Activated CD4-positive, alpha-beta T cell treated with anti-CD3 and anti-CD28 coated beads, Interleukin-2, amount 50 U/mL, for 48 hours (primary cell): ENCODE measurements around the gene GRAP2.
A peak's percentile ranks its signal among the peaks of the same experiment; 100 is the strongest.
"Not testable (repeated sequence)": the region's sequence is repeated elsewhere in the genome, so short reads cannot be mapped to it uniquely, and the experiment has no call there.

Source experiments
- DNase-seq, 2 experiments: peaks; one replicate each; pipeline ENCODE4 v3.0.0-alpha.2; 2020

The GRAP2 gene

DNA sequence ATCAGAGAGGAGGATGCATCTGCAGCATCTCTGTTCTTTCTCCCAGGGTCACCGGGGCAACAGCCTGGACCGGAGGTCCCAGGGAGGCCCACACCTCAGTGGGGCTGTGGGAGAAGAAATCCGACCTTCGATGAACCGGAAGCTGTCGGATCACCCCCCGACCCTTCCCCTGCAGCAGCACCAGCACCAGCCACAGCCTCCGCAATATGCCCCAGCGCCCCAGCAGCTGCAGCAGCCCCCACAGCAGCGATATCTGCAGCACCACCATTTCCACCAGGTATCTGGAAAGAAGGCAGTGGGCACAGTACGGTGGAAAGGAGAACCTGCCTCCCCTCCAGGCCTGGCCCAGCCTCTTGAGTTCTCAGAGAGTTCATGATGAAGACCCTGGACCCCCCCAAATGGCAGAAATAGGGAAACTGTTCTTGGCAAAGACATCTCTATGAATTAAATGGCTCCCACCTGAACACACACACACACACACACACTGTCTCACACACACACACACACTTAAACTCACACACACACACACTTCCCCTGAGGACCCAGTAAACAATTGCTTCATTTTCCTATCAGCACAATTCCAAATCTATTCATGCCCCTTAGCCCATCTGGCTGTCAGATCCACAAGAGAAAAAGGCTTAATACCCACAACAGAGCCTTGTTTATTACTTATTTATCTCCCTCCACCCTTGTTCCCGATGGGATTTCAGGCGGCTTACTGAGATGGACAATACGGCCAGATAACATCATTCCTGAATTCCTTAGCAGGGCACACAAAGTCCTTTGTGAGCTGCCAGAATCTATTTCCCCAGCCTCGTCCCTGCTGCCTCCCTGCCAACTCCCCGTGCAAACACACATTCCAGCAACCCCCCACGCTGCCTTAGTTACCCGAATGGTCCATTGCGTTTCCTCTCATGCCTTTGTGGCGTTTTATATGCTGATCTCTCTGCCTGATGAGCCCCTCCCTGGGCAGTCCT lies 67.4 kb downstream of the GRAP2 start:
- DNase-seq: no peak

DNA sequence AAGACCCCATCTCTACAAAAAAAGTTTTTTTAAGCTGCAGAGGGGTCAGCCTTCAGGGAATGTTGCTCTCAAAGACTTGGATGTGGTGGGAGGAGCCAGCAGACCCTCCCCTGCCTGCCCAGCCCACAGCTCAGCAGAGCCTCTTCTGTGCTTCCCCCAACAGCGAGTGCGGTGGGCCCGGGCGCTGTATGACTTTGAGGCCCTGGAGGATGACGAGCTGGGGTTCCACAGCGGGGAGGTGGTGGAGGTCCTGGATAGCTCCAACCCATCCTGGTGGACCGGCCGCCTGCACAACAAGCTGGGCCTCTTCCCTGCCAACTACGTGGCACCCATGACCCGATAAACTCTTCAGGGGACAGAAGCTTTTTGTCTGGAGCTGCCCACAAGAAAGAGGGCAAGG lies 69.9 kb downstream of the GRAP2 start:
- no peak for DNase-seq

DNA sequence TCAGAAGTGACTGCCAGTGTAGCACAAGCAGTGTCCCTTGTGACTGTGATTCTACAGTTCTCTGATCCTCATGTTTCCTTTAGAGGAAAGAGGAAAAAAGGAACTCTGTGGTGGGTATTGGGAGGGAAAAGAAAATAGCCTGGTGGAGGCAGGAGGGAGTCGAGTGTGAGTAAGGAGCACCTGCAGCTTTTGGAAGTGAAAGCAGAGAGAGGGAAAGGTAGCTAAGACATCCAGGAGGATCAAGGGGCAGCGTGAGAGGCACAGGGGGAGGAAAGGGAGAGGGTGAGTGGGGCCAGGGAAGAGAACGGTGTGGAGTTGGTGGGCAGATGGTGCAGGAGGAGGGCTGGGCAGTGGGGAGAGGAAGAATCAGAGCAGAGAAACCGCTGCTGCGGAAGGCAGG lies 71.8 kb downstream of the GRAP2 start:
- DNase-seq: no peak

DNA sequence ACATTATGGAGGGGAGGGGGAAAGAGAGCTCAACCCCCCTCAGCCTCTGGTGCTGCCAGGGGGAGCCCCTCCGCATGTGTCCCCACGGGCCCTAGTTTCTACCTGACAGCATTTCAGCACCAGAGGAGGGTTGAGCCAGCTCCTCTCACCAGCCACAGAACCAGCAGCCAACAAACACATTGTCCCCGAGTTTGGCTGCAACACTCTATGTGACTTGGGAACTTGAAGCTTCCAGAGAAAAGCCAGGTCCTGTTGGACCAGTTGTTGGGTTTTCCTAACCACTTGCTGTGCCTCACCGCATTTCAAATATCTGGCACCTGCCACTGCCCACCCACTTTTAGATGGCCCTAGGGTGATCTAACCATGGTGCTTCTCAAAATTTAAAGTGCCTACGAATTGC lies 72.8 kb downstream of the GRAP2 start:
- no peak for DNase-seq

DNA sequence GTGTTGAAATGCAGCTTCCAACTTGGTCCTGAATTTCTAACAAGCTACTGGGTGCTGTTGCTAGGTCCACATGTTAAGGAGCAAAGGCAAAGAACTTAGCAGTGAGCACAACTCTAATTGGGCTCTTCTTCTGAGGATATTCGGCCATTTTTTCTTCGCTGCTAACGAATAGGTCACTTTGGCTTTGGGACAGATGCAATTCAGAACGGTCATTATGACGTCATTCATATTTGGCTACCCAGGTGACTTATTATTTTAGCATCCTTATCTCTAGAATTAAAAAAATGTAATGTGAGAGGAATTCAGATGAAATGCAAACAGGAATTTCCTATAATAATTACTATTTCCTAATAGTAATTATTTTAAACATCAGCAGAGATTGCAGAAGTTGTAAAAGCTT lies 73.2 kb downstream of the GRAP2 start:
- no peak for DNase-seq

DNA sequence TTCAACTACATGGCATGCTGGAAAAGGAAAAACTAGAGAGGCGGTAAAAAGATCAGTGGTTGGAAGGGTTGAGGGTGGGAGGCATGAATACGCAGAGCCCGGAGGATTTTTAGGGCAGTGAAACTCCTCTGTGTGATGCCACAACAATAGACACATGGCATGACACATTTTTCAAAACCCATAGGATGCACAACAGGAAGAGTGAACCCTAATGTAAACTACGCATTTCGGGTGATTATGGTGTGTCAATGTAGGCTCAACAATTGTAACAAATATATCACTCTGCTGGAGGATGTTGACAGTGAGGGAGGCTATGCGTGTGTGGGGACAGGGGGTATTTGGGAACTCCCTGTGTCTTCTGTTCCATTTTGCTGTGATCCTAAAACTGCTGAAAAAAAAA lies 78.2 kb downstream of the GRAP2 start:
- DNase-seq: no peak

DNA sequence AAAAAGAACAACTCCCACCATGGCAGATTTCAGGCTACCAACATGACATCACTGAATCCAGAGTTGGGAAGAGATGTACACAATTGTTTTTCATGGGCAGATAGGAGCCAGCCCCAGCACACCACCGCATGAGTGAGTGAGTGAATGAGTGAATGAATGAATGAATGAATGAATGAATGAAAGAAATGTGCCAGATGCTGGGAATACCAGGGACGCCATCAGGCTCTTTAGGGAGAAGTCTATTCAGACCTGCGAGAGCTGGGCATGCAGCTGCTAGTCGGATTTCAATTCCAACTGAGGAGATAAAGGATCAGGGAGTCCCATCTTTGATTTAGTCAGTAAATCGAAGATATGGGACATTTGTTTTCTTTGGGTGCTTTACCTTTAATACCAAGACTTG lies 78.6 kb downstream of the GRAP2 start:
- no peak for DNase-seq

DNA sequence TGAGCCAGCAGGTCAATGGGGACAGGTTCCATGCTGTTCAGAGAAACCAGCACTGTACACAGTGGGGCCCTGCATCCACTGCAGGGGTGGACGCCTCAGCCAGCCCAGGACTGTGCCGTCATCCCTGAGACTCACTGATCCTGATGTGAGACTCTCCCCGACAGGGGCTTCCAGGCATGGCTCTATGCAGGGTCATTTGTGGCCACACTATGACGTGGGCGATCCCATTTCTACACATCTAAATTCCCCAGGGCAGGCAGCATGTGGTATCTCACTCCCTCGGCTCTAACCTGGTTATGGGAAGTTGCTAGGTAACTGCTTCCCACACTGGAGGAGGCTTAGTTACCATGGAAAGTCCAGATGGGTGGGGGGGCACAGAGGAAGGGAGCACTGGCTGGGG lies 79.7 kb downstream of the GRAP2 start:
- no peak for DNase-seq

DNA sequence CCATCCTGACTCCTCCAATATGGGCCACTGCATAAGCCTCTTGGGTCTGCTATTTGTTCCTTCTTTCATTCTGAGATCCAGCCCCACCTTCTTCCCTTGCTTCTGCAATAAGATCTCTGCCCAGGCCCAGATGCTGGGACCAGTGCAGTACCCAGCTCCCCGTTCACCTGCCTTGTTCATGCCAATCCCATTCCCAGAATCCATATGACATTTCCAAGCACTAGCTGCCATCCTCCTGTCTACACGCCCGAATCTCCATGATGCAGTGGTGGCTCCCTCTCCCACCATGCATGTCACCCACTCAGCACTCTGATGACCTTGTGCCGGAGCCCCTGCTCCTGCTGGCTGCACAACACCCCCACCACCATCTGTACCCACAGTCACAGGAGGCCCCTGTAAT lies 82.5 kb downstream of the GRAP2 start:
- no peak for DNase-seq

DNA sequence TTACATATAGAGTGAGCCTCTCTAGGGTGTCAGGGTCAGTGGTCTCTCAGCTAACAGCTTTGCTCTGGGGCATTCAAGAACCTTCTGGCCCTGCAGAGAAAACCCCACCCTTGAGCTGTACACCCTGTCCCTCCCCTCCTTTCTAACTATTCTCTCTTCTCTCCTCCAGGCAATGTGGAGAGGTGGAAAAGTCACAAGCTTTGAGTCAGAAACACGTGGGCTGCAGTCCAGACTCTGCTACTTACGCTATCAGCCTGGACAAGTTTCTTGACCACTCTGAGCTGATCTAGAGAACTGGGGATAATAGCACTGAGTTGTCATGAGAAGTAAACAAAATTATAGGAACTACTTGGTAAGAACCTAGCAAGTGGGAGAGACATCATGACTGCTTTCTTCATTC lies 83.1 kb downstream of the GRAP2 start:
- DNase-seq: no peak

DNA sequence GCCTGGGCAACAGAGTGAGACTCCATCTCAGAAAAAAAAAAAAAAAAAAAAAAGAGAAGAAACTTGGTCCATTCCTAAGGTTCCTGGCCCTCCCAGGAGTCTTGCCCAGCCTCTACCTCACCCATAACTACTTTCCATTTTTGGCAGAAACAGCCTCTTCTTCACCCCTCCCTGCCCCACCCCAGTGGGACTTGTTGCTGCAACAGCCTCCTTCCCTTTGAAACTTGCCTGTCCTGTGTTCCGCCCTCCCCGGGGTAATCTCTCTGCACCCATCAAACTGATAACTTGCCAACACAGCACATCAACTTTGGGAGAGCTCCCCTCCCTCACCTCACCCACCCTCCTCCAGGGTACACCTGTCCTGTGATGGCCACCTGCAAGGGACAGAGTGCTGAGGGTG lies 83.9 kb downstream of the GRAP2 start:
- no peak for DNase-seq

DNA sequence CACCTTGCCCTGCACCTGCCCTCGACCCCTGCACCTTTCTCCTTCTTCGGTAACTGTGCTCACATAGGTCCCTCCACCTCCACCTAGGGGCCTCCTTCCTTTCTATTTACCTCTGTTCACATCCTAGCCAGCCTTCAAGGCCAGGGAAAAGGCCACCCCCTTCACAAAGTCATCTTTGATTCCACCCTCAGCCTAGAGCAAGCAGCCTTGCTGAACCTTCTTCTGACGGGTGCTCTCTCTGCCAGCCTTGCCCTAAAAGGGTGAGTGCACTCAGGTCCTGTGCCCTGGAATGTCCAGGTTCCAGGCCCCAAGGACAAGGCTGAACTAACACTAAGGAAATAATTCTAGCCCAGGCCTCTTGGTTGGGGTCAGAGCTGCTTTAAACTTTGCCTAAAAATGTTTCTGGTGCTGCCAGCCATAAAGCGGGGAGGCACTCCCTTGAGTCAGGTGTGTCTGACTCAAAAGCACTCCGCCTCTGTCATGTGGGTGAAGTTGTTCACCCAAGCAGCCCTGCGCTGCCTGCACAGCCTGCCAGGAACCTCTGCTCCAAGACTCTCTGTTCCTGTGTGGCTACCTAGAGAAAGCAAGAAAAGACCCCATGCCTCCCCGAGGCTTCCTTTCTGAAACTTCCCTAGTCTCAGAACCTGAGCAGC lies 84.6 kb downstream of the GRAP2 start:
- DNase-seq: peak in 1 of 2 experiments; percentile 11

DNA sequence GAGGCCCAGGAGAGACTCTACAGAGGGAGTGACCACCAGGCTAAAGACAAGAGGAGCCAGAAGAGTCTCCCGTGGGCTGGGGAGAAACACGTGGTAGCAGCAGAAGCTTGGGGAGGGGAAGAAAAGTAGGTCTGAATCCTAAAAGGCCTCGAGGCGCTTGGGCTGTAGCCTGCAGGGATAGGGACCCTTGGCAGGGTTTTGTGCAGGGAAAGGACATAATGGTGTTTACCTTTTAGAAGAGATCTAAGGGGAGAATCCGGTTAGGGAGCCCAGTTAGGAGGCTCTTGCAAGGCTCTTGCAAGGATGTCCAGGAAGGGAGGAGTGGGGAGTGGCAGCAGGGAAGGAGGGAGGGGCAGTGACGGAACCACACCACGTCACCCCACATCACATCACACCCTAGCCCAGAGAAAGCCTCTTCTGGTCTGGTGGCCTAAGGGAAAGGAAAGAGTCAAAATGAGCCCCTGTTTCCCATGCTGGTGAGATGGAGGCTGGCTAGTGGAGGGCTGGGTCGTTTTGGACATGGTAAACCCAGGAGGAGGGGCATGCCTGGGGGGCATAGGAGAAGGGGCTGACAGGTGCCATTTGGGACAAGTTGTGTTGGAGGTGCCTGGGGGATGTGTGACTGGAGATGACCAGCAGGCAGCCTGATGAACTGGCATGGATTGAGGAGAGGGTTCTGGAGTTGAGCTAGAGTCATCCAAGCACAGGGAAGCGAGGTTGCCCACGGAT lies 87.7 kb downstream of the GRAP2 start:
- DNase-seq: no peak

DNA sequence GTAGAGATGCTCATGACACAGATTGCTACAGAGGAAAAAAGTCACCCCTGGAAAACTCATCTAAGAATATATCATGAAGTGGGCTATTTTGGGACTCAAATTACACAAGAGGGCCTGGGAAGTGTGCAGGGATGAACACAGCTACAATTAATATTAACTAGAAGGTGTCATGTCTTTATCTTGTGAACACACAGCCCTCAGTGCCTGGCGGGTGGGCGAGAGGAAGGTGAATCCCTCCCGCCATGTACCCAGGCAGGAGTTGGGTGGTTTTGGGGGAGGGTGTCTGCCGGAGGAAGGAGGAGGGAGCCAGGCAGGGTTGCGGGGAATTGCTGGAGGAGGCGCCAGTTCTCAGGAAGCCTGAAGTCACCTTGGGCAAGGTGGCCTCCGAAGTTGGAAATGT lies 88.7 kb downstream of the GRAP2 start:
- DNase-seq: no peak

DNA sequence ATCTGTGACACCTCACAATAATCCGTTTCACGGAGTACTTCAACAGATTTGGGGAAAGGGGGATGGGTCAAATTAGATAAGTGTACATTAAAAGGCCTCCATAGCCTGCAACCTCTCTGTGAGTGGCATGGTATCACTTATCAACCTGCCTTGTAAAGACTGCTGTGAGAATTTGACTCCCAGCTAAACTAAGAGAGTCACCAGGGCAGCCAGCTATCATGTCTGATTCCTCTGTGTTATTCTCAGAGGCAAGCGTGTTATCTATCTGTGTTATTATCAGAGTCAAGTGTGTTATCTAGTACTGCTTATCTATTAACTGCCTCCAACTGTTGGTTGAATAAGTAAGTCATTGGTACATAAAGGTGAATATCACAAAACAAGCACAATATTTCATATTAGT lies 89.8 kb downstream of the GRAP2 start:
- DNase-seq: no peak

DNA sequence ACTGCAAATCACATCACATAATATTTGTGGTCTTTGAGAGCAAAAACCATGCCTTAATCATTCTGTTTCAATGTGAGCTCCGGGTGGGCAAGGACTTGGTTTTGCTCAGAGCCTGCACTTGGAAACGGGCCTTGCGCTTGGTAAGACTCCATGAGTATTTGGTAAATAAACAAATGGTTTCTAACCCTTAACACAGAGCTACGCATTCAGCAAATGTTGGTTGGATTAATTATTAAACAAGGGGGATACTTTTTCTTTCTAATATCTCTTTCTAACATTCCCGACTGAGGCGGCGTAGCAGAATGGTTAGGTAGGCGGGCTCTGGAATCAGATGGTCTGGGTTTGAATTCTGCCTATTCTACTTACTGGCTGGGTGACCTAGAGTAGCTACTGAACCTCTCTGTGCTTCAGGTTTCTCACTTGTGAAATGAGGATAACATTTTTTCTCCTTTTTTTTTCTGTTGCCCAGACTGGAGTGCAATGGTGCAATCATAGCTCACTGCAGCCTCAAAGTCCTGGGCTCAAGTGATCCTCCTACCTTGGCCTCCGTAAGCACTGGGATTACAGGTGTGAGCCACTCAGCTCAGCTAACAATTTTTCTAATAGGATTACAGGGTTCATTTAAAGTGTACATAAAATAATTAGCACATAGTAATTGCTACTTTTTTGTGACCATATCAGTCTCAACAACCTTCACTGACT lies 90.4 kb downstream of the GRAP2 start:
- no peak for DNase-seq

DNA sequence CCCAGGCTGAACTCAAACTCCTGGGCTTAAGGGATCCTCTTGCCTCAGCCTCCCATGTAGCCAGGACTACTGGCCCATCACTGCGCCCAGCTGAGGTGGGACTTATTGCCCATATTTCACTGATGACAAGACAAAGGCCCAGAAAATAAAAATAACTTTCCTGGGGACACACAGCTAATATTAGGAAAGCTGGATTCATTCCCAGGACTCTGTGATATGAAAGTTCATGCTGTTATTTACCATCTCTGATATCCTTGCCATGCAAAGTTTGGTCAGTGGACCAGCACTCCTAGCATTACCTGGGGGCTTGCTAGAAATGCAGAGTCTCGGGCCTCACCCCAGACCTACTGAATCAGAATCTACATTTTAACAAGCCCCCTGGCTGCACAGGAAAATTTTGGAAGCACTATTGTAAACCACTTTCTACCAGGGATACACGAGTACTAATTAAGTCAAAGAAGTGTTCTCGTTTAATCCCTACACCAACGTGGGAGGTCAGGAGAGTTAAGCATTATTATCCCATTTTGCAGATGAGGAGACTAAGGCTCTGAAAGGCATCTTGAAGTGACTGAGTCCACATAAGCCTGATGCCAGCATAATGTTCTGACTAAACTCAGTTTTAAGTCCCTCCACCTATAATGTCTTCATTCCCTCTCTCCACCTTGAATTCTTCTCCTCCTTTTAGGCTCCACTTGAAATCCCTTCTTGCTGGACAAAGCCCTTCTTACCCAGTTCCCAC lies 91.4 kb downstream of the GRAP2 start:
- no peak for DNase-seq

DNA sequence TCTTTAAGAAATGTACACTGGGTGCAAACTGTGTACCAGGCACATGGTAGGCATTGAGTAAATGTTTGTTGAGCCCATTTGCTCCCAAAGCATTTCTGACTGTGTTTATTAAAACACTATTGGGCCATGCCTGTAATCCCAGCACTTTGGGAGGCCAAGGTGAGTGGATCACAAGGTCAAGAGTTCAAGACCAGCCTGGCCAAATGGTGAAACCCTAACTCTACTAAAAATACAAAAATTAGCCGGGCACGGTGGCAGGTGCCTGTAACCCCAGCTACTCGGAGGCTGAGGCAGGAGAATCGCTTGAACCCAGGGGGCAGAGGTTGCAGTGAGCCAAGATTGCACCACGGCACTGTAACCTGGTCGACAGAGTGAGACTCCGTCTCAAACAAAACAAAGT lies 92.0 kb downstream of the GRAP2 start:
- DNase-seq: not testable (repeated sequence)

DNA sequence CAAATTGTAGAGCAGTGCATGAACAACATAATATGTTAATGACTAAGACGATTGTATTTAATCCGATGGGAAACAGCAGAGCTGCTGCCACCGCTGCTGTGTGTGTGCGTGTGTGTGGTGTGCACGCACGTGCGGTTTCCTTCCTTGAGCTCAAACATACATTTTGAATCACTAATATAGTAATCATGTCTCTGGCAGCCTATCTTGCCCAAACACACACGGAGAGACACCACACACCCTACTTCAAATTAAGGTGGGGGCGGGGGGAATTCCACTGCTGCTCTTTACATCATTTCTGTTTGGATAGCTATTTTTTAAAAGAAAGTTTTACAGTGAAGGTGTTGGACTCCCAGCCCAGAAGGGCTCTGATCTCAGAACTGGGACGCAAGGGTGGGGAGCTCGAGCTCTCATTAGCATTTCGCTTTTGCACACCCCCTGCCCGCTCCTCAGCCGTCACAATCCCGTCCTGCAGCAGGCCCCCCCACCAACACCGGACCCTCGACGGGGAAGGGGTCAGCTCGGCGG lies 93.2 kb downstream of the GRAP2 start:
- peak; percentile 27 to 38 for DNase-seq

DNA sequence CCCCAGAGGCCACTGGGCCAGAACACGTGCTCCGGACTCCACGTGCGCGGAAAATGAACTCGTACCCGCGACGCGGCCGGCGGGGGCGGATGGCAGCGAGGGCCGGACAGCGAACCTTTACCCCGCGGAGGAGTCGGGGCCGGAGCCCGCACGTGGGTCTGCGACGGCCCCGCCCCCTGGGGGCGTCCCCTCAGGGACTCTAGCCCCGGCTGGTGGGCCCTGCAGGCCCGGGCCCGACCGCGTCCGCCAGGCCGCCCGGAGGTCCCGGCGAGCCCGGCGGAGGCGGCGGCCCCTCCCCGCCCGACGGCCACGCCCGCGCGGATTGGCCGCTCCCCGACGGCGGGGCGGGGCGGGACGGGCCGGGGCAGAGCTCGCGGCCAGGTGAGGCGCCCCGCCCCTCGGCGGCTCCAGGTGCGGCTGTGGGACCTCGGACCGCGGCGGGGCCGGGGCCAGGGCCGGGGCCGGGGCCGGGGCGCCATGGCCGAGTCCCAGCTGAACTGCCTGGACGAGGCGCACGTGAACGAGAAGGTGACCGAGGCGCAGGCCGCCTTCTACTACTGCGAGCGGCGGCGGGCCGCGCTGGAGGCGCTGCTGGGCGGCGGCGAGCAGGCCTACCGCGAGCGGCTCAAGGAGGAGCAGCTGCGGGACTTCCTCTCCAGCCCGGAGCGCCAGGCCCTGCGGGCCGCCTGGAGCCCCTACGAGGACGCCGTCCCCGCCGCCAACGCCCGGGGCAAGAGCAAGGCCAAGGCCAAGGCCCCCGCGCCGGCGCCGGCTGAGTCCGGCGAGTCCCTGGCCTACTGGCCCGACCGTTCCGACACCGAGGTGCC lies 93.9 kb downstream of the GRAP2 start, which contains the start of gene FAM83F:
TSS of gene FAM83F (plus strand) at position 389 of the 827 bp plus-strand sequence. CDS start at position 478, 89 bp downstream.
- DNase-seq: peak; percentile 23 to 25
